MM.1S (cell line): ENCODE data around the gene ZXDC.

Experiments used
- DNase-seq: peaks from one replicate; pipeline ENCODE4 v3.0.0-alpha.2; 2015
- H2AFZ ChIP-seq: fragments of 300-600 bp; sonication (generic); 2 replicates; pipeline ENCODE4 v1.6.0; 2016; ENCODE audit warnings: antibody characterized with exemption, low read length
- H3F3A ChIP-seq: fragments of 300-600 bp; sonication (generic); 2 replicates; pipeline ENCODE4 v1.6.1; 2016; ENCODE audit warnings: mild to moderate bottlenecking, antibody characterized with exemption, low read length, moderate library complexity, mixed read lengths; ENCODE audit not compliant: insufficient read depth
- H3K27ac ChIP-seq: fragments of 300-600 bp; sonication (generic); 2 replicates; pipeline ENCODE4 v1.5.1; 2016; ENCODE audit warnings: mild to moderate bottlenecking, low read length
- H3K27me3 ChIP-seq: fragments of 300-600 bp; sonication (generic); replicated peaks from 2 replicates; pipeline ENCODE4 v1.6.0; 2016; ENCODE audit warnings: low read length; ENCODE audit not compliant: insufficient read depth
- H3K36me3 ChIP-seq: fragments of 300-600 bp; sonication (generic); replicated peaks from 2 replicates; pipeline ENCODE4 v1.6.1; 2016; ENCODE audit warnings: mild to moderate bottlenecking, low read length, mixed read lengths; ENCODE audit not compliant: insufficient read depth
- H3K4me1 ChIP-seq: fragments of 300-600 bp; sonication (generic); 2 replicates; pipeline ENCODE4 v1.6.1; 2016; ENCODE audit warnings: low read length, mixed read lengths
- H3K4me2 ChIP-seq: fragments of 300-600 bp; sonication (generic); 2 replicates; pipeline ENCODE4 v1.6.0; 2016; ENCODE audit warnings: low read depth, low read length
- H3K4me3 ChIP-seq: fragments of 300-600 bp; sonication (generic); 2 replicates; pipeline ENCODE4 v1.5.1; 2016; ENCODE audit warnings: low read length, mixed read lengths
- H3K79me2 ChIP-seq: fragments of 300-600 bp; sonication (generic); 2 replicates; pipeline ENCODE4 v1.6.1; 2016; ENCODE audit warnings: mixed run types, low read length, mixed read lengths
- H3K9ac ChIP-seq: fragments of 300-600 bp; sonication (generic); 2 replicates; pipeline ENCODE4 v1.6.1; 2016; ENCODE audit warnings: low read length, mixed read lengths
- H3K9me2 ChIP-seq: fragments of 300-600 bp; sonication (generic); replicated peaks from 2 replicates; pipeline ENCODE4 v1.6.1; 2016; ENCODE audit warnings: mild to moderate bottlenecking, low read length, mixed read lengths; ENCODE audit not compliant: insufficient read depth
- H3K9me3 ChIP-seq: fragments of 300-600 bp; sonication (generic); replicated peaks from 2 replicates; pipeline ENCODE4 v1.6.1; 2016; ENCODE audit warnings: mild to moderate bottlenecking, low read length, mixed read lengths; ENCODE audit not compliant: insufficient read depth
- H4K20me1 ChIP-seq: fragments of 300-600 bp; sonication (generic); 2 replicates; pipeline ENCODE4 v1.6.1; 2016; ENCODE audit warnings: mild to moderate bottlenecking, low read length, moderate library complexity, mixed read lengths; ENCODE audit not compliant: insufficient read depth
- CTCF ChIP-seq: fragments of 300-600 bp; sonication (generic); IDR thresholded peaks from 2 replicates; pipeline ENCODE4 v1.5.1; 2016; ENCODE audit warnings: antibody characterized with exemption, low read length, mixed read lengths
- EZH2 ChIP-seq: fragments of 300-600 bp; sonication (generic); optimal IDR thresholded peaks from 2 replicates; pipeline ENCODE3; 2017; ENCODE audit warnings: low read depth, mild to moderate bottlenecking, antibody characterized with exemption, low read length, mixed read lengths
- EZH2phosphoT487 ChIP-seq: fragments of 300-600 bp; sonication (generic); IDR thresholded peaks from 2 replicates; pipeline ENCODE4 v1.6.1; 2018; ENCODE audit warnings: antibody characterized with exemption, low read length

ZXDC gene

GRCh38 chr3:126396536-126396935, 79.2 kb downstream of the ZXDC start:
- Histone ChIP-seq H3K79me2 (no peaks in the 10 kb centered on the region), H3K9ac (no peak overlapping the region), H2AFZ (no peak overlapping the region), H3K27me3 (no peaks in the 10 kb centered on the region), H3K9me3 (no peaks in the 10 kb centered on the region), H4K20me1 (no peaks in the 10 kb centered on the region), H3K4me3 (no peak overlapping the region), H3F3A (peaks cover 21% of the 10 kb centered on the region), H3K4me1 (peaks cover 39% of the 10 kb centered on the region), H3K36me3 (no peaks in the 10 kb centered on the region), H3K9me2 (no peaks in the 10 kb centered on the region), H3K27ac (no peak overlapping the region), H3K4me2 (no peak overlapping the region)
- no peak for TF ChIP-seq CTCF
- DNase-seq: no peak

- TF ChIP-seq EZH2 (no peak), EZH2phosphoT487 (no peak), CTCF (no peak)
Observed at GRCh38 chr3:126395846-126396513, 79.7 kb downstream of the ZXDC start.

GRCh38 chr3:126394977-126395321, 80.7 kb downstream of the ZXDC start:
- Histone ChIP-seq H3K9me3 (no peaks in the 10 kb centered on the region), H3F3A (peaks cover 24% of the 10 kb centered on the region), H4K20me1 (no peaks in the 10 kb centered on the region), H3K4me1 (peaks cover 49% of the 10 kb centered on the region), H3K4me3 (no peak overlapping the region), H3K79me2 (no peaks in the 10 kb centered on the region), H3K27ac (no peak overlapping the region), H3K36me3 (no peaks in the 10 kb centered on the region), H3K27me3 (no peaks in the 10 kb centered on the region), H3K9me2 (no peaks in the 10 kb centered on the region), H3K9ac (no peak overlapping the region), H3K4me2 (no peak overlapping the region), H2AFZ (no peak overlapping the region)
- TF ChIP-seq EZH2: no peak
- no peak for TF ChIP-seq EZH2phosphoT487
- no peak for TF ChIP-seq CTCF
- DNase-seq: no peak

More at GRCh38 chr3:126395846-126396513, 79.7 kb downstream of the ZXDC start:
- Histone ChIP-seq H3K4me1 (peaks cover 45% of the 10 kb centered on the region), H3K9ac (no peak overlapping the region), H3K36me3 (no peaks in the 10 kb centered on the region), H3K4me2 (no peak overlapping the region), H3K9me3 (no peaks in the 10 kb centered on the region), H3K27ac (no peak overlapping the region), H3K4me3 (no peak overlapping the region), H4K20me1 (no peaks in the 10 kb centered on the region), H3F3A (peaks cover 21% of the 10 kb centered on the region), H3K79me2 (no peaks in the 10 kb centered on the region), H2AFZ (no peak overlapping the region), H3K9me2 (no peaks in the 10 kb centered on the region), H3K27me3 (no peaks in the 10 kb centered on the region)
- no peak for DNase-seq
